ENCODE data around the gene NOCT.
"Not testable (repeated sequence)": the region's sequence is repeated elsewhere in the genome, so short reads cannot be mapped to it uniquely, and the experiment has no call there.

Gene NOCT

GRCh38 chr4:139015269-139015947 is at the start of gene NOCT:
NOCT (plus strand) TSS chr4:139015781; CDS start chr4:139015982, 201 bp downstream.
- DNase-seq, result peak; percentile 94 to 96

GRCh38 chr4:138967313-138967712 is 48.3 kb upstream of the NOCT start:
- DNase-seq, result no peak

GRCh38 chr4:138972956-138973801 is 42.4 kb upstream of the NOCT start:
- no peak for DNase-seq

- no peak for DNase-seq
Measured at GRCh38 chr4:138975225-138975624, 40.4 kb upstream of the NOCT start.

- no peak for DNase-seq
Measured at GRCh38 chr4:138976526-138976925, 39.1 kb upstream of the NOCT start.

GRCh38 chr4:138977524-138977923 is 38.1 kb upstream of the NOCT start:
- DNase-seq, result no peak

GRCh38 chr4:138978028-138978585 is 37.5 kb upstream of the NOCT start:
- no peak for DNase-seq

- DNase-seq, result no peak
Measured at GRCh38 chr4:138978600-138978999, 37.0 kb upstream of the NOCT start.

- no peak for DNase-seq
Measured at GRCh38 chr4:138979742-138980141, 35.8 kb upstream of the NOCT start.

- no peak for DNase-seq
Measured at GRCh38 chr4:138981930-138982390, 33.6 kb upstream of the NOCT start.

- DNase-seq, result no peak
Measured at GRCh38 chr4:138982754-138983153, 32.8 kb upstream of the NOCT start.

GRCh38 chr4:138983690-138984089 is 31.9 kb upstream of the NOCT start:
- no peak for DNase-seq

GRCh38 chr4:138984647-138985046 is 30.9 kb upstream of the NOCT start:
- no peak for DNase-seq

- DNase-seq, result no peak
Measured at GRCh38 chr4:138992676-138993075, 22.9 kb upstream of the NOCT start.

- DNase-seq, result no peak
Measured at GRCh38 chr4:138996090-138996489, 19.5 kb upstream of the NOCT start.

- DNase-seq, result no peak
Measured at GRCh38 chr4:138999666-139000065, 15.9 kb upstream of the NOCT start.

- DNase-seq, result not testable (repeated sequence)
Measured at GRCh38 chr4:139000134-139000533, 15.4 kb upstream of the NOCT start.

- DNase-seq, result not testable (repeated sequence)
Measured at GRCh38 chr4:139001430-139001829, 14.2 kb upstream of the NOCT start.

GRCh38 chr4:139003668-139004067 is 11.9 kb upstream of the NOCT start:
- not testable (repeated sequence) for DNase-seq

- DNase-seq, result no peak
Measured at GRCh38 chr4:139005774-139006173, 9.8 kb upstream of the NOCT start.

- DNase-seq, result no peak
Measured at GRCh38 chr4:139007640-139008039, 7.9 kb upstream of the NOCT start.

- DNase-seq, result not testable (repeated sequence)
Measured at GRCh38 chr4:139008278-139008677, 7.3 kb upstream of the NOCT start.

GRCh38 chr4:139009702-139010101 is 5.9 kb upstream of the NOCT start:
- no peak for DNase-seq

Measured in activated CD4-positive, alpha-beta T cell treated with anti-CD3 and anti-CD28 coated beads, Interleukin-2, amount 50 U/mL, for 48 hours (primary cell).